CD4-positive, alpha-beta T cell treated with Interleukin-15 for 1 hour (primary cell): ENCODE measurements around the gene RNU6-8.

Experiments
- DNase-seq: peaks from one replicate; pipeline ENCODE4 v3.0.0-alpha.2; 2020

RNU6-8 gene

DNA sequence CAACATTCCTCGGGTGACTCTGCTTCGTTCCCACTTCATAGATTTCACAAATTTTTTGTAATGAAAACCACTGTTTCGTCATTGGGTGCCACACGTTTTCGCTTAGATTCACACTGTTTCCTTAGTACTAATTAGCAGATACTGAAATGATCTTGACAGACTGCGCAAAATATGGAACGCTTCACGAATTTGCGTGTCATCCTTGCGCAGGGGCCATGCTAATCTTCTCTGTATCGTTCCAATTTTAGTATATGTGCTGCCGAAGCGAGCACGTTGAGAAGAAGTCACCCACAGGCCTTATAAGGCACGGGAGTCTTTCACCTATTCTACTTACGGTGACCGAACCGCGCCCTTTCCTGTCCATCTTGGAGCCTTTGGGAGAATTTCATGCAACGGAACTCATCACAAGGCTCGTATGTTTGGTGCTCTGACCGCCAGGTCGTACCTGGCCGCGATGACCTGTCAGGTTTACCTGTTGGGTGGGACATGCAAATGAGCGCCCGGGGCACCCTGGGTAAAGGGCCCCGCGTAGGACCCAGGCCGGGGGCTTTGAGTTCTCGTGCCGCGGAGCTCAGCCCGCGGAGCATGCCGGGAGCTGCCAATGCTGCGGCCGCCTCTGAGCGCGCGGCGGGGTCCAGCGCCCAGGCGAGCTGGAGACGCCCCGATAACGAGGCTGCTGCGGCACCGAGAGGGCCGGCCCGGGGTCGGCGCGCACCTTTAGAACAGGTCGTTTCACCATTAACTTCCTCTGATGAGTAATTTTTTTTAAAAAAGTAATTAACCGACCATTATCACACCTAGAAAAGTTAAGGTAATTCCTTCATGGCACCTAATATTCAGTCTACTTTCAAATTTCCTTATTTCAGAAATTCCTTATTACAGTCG is at the start of gene RNU6-8:
Gene RNU6-8, minus strand, starts transcription at position 272 of the 885 bp plus-strand sequence.
- peak; percentile 89 for DNase-seq

DNA sequence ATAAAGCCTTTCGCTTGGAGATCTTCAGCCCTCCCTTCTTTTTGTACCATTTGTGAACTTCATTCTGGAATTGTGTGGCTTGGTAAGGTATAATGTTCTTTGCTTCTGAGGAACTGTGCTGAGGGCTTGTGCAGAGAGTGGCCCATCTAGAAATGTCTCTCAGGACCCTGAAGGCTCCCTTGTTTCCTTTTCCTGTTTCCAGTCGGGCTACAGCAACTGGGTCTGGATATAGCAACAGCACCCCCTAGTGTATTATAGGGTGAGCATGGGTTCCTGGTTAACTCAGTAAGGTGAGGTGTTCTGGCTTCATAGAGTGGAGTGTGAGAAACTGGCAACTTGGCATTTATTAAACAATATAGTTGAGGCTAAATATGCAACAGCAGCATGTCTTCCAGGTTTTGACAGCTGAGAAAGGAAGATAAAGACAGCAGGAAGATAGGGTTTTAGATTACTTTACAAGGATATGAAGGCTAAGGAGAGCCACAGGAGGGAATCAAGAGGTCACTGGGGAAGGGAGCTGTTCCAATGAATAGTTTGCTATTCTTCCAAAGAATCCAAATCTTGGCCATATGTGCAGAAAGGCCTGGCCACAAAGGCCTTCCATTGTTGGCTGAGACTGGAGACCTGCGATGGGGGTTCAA is 49.1 kb upstream of the RNU6-8 start:
- peak; percentile 47 for DNase-seq

DNA sequence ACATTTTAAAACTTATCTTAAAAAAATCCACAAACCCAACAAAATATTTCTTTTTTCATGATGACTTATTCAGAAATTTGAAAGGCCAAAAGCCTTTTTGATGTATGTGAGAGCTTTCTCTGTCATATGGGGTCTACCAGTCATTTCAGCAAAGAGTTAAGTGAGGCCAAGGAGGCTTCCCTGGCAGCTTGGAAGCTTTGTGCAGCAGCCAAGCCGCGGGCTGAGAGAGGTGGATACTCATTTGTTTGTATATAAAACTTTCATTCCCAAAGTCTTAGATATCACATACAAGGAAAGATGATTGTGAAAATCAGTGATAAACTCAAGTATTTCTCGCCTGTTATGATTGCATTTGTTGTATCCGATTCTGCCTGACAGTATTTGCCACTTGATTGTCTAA is 48.5 kb upstream of the RNU6-8 start:
- no peak for DNase-seq

DNA sequence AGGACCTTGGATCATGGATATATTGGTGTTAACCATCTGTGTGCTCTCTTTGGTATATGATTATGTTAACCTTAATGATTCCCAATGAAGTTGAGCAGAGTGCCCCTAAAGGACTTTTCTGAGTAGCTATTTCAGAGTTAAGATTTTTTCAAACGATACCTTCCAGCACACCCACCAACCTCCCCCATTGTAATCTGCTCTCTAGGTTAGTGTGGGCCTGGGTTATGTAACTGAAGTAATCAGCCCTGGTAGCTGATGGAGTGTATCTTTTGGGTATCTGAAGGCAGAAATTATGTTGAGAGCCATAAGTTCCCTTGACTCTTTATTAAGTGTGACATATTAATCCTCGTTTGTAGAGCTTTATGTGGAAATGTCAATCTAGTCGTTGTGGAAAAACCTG is 47.6 kb upstream of the RNU6-8 start:
- DNase-seq: no peak

DNA sequence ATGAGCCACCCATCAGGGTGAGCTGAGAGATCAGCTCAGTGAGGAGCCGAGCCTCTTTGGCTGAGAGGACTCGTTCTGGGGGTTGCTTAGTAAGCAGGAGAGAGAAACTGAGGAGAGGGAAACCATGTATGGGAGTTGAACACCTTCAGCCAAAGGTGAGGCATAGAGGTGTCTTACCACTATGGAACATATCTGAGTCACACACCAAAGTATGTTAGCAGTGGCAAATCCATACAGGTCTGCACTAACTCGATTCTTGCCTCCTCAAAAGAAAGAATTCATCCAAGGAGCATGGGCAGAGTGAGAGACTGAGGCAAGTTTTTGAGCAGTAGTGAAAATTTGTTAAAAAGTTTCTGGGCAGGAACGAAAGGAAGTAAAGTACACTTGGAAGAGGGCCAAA is 46.7 kb upstream of the RNU6-8 start:
- no peak for DNase-seq

DNA sequence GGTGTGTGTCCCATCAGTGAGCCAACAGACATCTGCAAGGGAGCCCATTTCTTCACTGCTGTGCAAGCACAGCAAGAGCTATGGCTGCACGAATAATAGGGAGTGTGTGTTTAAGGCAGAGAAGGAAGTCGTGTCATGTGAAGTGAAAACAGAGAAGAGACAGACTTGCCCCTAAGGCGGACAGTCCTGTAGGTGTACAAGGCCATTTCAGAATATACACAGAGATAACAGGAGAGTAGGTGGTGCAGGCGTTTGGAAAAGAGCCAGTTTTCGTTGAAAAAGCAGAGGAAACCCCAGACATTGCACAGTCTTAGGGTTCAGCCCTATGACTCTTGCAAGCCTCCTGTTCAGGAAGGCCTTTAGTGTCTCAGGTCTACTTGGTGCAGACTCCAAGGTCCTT is 46.3 kb upstream of the RNU6-8 start:
- DNase-seq: no peak

DNA sequence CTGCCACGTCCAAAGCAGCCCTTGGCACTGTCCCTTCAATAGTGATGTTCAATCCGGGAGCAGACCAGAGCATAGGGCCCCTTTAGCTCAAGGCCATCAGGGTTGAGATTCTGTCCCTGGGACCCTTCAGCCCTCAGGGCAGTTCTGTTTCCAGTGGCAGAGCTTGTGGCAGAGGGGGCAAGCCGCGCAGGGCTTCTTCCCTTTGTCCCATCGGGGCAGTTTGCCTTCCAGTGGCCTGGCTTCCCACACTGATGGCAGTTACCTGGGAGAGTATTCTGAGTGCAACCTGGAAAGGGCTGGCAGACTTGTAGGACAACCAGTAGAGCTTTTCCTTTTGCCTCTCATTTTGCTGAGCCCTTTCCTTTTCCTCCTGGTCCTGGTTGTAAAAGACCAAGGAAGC is 43.7 kb upstream of the RNU6-8 start:
- DNase-seq: no peak

DNA sequence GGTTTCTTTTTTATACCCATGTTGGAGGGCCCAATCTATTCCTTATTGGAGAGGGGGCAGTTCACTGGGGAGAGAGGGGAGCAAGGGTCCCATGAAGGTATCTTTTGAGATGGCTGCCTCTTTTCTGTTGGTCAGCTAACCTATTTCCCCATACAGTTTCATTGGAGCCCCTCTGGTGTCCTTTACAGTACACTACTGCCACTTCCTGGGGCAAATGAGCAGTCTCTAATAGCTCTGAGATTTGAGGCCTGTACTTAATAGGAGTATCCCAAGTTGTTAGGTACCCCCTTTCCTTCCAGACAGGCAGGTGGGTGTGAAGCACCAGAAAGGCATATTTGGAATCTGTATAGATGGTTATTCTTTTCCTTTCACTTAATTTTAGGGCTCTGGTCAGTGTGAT is 41.3 kb upstream of the RNU6-8 start:
- no peak for DNase-seq

DNA sequence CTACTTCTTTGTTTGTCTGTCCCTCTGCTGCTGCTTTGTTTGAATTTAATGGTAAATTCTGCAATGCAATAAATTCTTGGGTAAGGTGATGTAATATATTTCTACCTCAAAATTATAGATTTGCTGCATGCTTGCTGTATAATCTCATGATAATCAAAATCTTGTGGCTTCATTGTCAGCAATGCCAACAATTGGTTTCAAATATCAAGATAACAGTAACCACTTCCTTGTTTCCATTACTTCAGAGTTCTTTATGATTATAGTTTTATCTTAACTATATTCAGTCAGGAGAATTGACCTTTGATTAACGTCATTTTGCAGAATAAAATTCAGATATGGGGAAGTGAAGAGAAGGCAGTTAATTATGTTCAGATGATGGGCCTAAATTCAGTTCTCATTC is 30.2 kb upstream of the RNU6-8 start:
- DNase-seq: no peak

DNA sequence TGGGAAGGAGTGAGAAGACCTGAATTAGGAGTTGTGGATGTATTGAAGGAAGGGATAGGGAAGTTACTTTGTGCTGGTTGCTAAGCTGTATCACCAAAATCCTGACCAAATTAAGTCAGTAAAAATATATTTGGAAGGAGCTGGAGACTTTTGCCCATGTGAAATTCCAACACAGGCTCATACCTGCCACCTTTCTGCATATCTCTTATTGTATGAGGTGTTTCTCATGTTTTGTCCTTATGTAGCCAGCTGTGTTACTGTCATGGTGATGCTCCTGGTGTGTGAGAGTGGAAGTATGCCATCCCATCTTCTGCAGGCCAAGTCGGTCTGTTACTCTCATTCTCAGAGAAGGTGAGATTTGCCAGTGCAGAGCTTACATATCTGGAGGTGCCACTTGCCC is 29.4 kb upstream of the RNU6-8 start:
- DNase-seq: no peak

DNA sequence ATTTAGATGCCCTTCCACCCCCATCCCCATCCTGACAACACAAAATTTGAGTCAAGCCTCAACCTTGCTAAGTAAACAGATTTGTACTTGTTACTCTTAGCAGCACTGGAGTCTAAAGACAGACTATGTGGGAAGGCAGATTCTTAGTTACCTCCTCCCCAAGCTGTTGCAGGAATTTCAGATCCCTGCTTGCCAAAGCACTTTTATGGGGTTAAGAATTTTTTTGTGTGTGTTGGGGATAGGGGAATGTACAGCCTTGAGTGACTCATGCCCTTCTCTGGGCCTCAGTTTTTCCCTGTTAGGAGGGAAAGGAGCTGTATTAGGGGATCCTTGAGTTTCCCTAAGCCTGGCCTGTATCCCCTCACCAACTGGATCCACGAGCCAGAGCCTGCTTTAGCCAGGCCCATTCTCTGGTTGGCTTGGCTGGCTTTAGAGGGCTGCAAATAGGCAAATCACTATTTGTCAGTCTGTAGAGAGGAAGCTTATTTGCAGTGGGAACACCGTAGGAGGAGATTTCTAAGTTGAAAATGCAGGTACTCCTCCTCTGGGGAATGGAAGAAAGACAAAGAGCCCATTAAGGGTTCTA is 27.7 kb upstream of the RNU6-8 start:
- no peak for DNase-seq

DNA sequence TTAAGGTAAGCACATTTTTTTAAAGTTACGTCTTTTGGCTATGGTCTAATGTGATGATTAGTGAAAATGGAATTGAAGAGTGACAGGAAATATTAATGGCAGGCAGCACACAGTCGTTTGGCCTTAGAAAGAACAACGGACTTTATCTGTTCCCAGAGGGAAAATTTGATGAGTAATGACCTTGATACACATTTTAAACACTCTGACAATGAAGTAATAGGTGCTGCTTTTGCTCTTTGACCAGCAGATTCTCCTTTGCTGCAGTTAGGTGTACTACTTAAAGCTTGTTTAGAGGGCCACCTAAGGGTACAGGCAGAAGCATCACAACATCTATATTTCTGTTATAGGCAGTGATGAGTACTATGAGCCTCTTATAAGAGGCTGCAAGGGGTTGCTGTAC is 27.1 kb upstream of the RNU6-8 start:
- DNase-seq: no peak

DNA sequence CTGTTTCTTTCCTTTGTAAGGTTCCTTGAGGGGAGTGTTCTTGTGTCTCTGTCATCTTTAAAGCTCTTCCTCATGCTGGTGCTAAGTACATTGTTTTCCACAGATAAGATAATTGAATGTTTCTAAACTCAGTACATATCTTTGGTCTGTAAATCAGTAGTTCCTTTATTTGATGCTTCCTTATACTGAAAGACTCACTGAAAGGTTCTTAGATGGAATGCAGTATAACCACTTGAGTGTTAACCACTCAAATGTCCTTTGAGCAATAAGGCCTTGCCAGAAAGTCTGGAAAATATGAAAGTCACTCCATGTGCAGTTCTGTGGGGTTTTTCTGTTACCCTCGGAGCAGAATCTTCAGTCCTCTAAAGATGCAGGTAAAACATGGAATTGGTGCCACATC is 23.0 kb upstream of the RNU6-8 start:
- no peak for DNase-seq

DNA sequence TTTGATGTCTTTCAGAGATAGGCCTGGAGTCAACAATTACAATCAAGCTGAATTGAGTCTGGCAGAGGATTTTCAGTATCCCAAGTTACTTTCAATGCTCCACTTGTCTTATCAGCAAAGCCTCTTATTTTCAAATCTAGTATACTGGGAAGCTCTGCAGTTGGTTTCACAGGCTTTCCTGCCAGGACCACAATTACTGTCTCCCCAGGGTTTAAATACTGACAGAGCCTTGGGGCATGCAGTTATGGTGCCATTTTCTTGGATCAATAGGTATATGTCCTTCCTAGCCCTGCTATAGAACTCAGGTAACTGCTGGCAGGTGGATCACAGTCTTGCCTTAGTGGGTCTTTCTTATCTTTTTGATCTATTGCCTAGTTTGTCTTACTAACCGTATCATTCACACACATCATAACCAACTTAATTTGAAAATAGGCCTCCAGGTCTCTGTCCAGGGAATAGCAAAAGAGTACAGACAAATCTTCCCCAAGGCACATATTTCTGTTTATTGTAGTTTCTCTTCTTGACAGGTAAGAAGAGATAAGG is 22.4 kb upstream of the RNU6-8 start:
- DNase-seq: no peak

DNA sequence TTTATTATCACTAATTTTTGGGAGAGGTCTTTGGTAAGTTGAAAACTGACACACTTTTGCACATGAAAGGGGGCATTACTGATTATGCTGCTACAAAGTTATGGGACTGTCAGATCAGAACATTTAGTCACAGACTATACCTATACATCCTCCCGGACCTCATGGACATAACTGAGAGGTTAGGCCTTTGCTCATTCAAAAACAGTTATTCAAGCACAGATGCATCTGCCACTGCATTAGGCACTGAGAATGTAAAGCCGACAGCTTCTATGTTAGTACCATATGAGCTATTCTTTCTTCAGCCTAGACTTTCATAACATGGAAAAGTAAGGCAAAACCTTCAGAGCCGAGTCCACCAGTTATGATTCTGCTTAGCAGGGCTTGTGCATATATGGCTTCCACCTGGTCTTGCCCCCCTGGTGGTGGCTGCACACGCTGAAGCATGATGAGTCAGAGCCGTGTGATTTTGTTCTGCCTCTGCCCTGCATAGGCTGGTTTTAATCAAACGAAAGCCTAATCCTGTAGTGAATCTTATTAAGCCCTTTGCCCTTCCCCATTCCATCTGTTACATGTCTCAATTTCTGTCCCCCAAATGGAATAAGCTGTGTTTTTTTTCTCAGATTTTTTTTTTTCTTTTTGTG is 21.8 kb upstream of the RNU6-8 start:
- no peak for DNase-seq

DNA sequence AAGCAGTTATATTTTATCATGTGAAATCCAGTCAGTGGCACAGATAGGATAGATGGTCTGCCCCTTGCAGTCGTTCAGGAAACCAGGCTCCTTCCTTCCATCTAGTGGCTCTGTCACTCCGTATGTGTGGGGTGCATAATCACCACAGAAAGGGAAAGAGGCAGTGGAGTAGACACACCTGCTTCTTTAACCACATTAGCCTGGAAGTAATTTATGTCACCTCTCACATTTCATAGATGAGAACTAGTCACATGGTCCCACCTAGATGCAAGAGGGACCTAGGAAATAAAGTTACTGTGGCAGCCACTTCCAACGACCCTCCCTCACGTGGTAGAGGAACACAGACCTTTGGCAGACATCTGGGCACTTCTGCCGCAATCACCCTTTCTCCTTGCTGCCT is 14.2 kb upstream of the RNU6-8 start:
- DNase-seq: no peak

DNA sequence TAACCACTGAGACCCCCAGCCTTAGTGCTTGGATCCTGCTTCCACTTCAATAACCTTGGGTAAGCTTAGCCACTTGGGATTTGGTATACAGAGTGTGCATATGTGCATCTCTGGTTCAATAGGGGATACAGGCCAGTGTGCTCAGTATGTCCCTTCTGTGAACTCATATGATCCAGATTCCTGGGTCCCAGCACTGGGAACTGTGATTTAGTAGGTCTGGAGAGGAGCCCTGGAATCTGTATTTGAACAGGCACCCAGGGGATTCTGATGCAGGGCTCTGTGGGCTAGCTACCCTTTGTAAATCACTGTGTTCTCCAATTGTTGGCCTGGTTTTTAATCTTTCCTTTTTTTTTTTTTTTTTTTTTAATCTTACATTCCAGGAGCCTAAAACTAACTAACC is 9.8 kb upstream of the RNU6-8 start:
- DNase-seq: no peak

DNA sequence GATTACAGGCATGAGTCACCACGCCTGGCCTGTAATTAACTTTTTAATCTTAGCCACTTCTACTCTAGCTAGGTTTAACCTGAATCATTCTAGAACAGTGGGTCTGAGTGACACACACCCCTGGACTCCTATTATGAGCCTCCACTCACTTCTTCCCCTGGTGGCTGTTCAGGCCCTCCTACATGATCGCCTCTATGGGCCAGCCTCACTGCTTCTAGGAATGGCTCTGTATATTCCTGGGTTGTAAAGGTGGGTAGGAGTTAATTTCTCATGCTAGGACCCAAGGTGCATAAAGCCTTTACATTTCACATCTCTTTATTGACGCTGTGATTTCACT is 8.0 kb upstream of the RNU6-8 start:
- no peak for DNase-seq

DNA sequence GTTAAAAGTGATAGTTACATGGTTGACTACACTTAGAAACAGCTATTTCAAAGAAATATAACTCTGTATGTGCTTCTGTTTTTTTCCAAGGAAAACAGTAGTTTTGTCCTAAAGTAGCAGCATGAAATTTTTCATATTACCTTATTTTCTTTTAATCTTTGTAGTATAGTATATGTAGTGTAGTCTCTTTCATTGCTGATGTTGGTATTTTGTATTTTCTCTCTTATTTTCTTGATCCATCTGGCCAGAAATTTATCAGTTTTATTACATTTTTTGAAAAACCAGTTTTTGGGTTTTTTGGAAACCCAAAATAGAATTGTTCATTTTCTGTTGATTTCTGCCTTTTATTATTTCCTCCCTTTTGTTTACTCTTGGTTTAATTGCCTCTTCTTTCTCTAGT is 6.4 kb upstream of the RNU6-8 start:
- DNase-seq: no peak

DNA sequence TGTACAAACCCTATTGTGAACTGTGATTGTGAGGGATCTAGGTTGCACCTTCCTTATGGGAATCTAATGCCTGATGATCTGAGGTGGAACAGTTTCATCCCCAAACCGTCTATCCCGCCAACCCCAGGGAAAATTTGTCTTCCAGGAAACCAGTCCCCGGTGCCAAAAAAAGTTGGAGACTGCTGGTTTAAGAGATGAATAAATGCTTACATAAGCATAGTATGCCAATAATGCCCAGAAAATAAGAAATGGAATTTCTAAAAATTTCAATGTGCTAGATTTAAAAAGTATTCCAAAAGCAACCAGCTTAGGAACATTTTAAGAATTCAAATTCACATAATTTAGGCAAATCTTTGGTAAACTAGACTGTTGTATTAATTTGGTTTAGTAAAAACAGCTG is 5.4 kb upstream of the RNU6-8 start:
- DNase-seq: no peak

DNA sequence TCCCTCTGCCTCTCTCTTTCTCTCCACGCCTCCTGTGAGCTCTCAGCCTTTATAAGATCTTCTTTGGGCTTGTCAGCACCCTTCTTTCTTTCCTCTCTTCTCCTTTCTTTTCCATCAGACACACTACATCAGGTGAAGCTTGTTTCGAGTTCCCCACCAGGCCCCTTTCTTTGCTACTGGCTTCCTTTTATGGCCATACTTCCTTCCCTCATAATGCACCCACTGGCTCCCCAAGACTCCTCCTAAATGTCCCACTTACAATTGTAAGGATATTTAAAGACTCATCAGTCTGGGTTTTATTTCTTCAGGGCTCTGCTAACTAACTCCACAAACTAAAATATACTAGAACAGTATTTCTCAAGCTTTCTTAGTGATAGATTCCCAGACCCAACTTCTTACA is 3.5 kb upstream of the RNU6-8 start:
- DNase-seq: no peak

DNA sequence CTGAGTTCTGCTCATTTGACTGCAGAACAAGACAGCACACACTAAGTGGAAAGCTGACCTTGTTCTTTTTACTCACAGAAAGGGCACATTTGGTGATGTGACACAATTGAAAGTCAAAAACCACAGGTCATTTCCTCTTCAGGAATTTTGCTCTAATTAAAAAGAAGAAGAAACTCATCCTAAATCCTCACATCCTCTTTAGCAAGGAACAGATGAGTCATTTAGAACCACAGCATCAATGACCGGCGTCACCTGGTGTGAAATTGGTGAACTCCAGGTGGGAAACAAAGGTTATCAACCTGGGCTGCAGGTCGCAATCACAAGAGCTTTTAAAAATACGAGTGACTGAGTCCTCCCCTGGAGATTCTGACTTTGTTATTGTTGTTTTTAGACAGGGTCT is 2.9 kb upstream of the RNU6-8 start:
- no peak for DNase-seq

DNA sequence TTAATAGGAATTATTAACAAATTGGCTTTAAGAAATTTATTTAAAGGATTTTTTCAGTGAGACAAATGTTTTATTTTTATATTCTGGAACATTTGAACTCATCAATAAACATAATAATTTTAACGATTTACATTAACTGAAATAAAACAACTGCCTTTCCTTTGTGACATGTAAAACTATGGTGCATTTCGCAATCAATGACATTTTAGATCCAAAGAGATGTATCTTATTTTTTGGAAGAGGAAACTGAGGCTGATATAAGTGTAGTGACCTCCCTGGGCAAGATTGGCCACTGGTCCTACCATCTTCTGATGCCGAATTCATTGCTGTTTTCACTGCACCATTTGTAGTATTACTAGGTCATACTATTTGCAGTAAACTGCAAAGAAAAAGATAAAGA is 2.5 kb upstream of the RNU6-8 start:
- DNase-seq: no peak

DNA sequence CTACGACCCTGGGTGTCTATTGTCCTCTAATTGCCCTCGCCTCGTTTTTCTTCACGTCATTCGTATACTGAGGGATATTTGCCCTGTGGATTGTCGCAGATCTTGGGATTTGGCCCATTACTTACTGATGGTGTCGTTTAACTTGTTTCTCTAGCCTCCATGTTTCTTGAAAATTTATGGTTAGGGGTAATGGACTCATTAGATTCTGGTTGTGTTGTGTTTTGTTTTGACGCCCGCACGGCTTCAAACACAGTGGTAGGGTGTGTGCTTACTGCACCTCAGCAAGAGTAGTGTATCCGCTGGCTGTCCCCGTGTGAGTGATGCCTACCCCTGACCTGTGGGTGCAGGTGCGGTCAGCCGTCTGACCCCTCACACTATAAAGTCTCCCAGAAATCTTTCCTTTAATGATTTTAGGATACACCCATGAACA is 874 bp upstream of the RNU6-8 start:
- no peak for DNase-seq
